ENCODE data around the gene PPP2R1A. TPM values are rescaled to one million over a fixed set of nuclear protein-coding genes. Genes with fewer than 3 reads are reported as not detected.
A peak's percentile ranks its signal among the peaks of the same experiment; 100 is the strongest.

Gene PPP2R1A
- total RNA-seq, 2 donors from 2014 or later, result 160 to 231 TPM

DNA sequence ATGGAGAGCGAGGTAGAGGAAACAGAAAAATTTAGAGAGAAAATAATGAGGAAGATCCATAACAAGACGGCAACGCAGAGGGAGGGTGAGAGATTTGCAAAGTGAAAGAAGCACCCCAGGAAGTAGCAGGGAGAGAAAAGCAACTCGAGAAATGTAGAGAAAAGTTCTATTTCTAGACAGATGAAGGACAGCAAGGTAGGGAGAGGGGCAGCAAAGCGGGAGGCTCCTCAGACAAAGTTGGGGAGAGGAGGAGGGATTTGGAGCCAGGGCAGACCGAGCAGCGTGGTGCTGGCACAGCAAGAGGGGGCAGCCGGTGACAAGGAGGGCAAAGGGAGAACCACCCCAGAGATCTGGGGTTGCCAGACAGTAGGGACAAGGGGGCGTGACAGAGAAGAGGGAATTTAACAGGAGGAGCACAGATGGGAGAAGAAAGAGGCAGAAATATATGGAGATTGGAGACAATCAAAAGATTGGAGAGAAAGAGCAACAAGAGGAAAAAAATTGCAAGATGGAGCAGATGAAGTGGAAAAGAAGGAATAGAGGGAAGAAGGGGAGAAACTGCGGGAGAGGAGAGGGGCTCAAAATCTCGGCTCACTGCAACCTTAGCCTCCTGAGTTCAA is 80.5 kb downstream of the PPP2R1A start:
- H3K36me3 Mint-ChIP-seq, result peaks cover 48 to 57% of the 10 kb centered on the region in 2 donors
- ATAC-seq (no peak), DNase-seq (ENCODE audit: low spot score in 2 of 2) (no peak)
- H3K9me3 Mint-ChIP-seq, result peaks cover 31 to 35% of the 10 kb centered on the region in 2 donors
- peak overlapping the region; percentile 97 for H3K27ac Mint-ChIP-seq

- ATAC-seq, result no peak
- Mint-ChIP-seq H3K9me3 (peaks cover 38% of the 10 kb centered on the region in 2 donors), H3K27ac (no peak overlapping the region), H3K36me3 (peaks cover 69 to 81% of the 10 kb centered on the region in 2 donors)
- no peak for DNase-seq (ENCODE audit: low spot score in 2 of 2)
Observed at GRCh38 chr19:52273301-52273700, 83.4 kb downstream of the PPP2R1A start.

DNA sequence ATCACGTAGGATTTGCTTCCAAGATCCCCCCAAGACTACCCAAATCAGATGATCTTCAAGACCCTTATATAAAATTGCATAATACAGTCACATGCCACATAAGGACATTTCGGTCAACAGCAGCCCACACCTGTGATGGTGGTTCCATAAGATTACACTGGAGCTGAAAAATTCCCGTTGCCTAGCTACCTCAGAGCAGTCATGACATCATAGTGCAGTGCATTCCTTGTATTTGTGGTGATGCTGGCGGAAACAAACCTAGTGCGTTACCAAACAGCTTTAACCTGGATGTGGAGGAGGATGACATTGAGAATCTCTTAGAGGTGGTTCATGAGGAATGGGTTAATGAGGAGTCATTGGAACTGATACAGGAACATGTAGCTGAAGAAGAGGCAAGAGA is 84.3 kb downstream of the PPP2R1A start:
- DNase-seq (ENCODE audit: low spot score in 2 of 2) (no peak), ATAC-seq (no peak)
- peaks cover 46 to 47% of the 10 kb centered on the region in 2 donors for H3K9me3 Mint-ChIP-seq
- peaks cover 78 to 90% of the 10 kb centered on the region in 2 donors for H3K36me3 Mint-ChIP-seq
- no peak overlapping the region for H3K27ac Mint-ChIP-seq

- DNase-seq (ENCODE audit: low spot score in 2 of 2) (no peak), ATAC-seq (no peak)
- Mint-ChIP-seq H3K36me3 (peaks cover 68 to 82% of the 10 kb centered on the region in 2 donors), H3K27ac (no peak overlapping the region), H3K9me3 (peaks cover 41 to 50% of the 10 kb centered on the region in 2 donors)
Observed at GRCh38 chr19:52275988-52276387, 86.1 kb downstream of the PPP2R1A start.

DNA sequence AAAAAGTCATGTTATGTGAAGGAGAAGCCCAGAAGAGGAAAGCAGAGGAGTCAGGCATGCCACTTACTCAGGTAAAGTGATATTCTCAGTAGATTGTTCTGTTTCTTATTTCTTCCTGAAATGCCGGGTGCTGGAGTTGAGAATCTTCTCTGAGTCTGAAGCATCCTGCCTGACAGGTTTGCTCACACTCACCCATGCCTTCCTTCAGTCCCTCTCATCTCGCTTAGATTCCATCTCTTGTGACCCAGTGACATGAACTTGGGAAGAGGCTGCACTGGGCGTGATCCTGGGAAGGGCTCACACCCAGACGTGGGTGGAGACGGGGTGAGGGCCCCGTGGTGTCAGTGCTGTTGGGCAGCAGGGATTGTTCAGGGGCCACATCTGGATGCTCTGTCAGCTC is 87.6 kb downstream of the PPP2R1A start:
- no peak for ATAC-seq
- peaks cover 37 to 43% of the 10 kb centered on the region in 2 donors for H3K9me3 Mint-ChIP-seq
- H3K36me3 Mint-ChIP-seq, result peaks cover 66 to 81% of the 10 kb centered on the region in 2 donors
- H3K27ac Mint-ChIP-seq, result no peak overlapping the region
- DNase-seq (ENCODE audit: low spot score in 2 of 2), result no peak

Other genes with a start within 250 kb of the PPP2R1A start
- 1 to 10 TPM; 8.7 to 9.5 TPM for gene ZNF350, start 203.2 kb upstream of the PPP2R1A start, total RNA-seq
- 10 to 100 TPM in 1 of 2 donors, 1 to 10 TPM in 1; 9.9 to 17.1 TPM for gene ZNF615, start 181.8 kb upstream of the PPP2R1A start, total RNA-seq
- 1 to 10 TPM; 7.6 to 9.0 TPM for gene ZNF614, start 161.7 kb upstream of the PPP2R1A start, total RNA-seq
- 10 to 100 TPM; 15.9 to 17.9 TPM for gene ZNF432, start 141.2 kb upstream of the PPP2R1A start, total RNA-seq
- 10 to 100 TPM; 23.5 TPM for gene ZNF841, start 94.3 kb upstream of the PPP2R1A start, total RNA-seq
- 10 to 100 TPM in 1 of 2 donors, 1 to 10 TPM in 1; 9.6 to 10.9 TPM for gene ZNF616, start 50.1 kb upstream of the PPP2R1A start, total RNA-seq
- gene ZNF836, start 18.4 kb upstream of the PPP2R1A start, total RNA-seq, result 10 to 100 TPM; 11.8 to 11.9 TPM
- gene ZNF766, start 79.5 kb downstream of the PPP2R1A start, total RNA-seq, result 10 to 100 TPM; 22.4 to 24.2 TPM
- 1 to 10 TPM; 2.0 to 9.9 TPM for gene ZNF480, start 107.1 kb downstream of the PPP2R1A start, total RNA-seq
- 1 to 10 TPM in 1 of 2 donors, under 1 TPM in 1; 0.58 to 1.1 TPM for gene ZNF610, start 146.2 kb downstream of the PPP2R1A start, total RNA-seq
- gene ZNF880, start 179.9 kb downstream of the PPP2R1A start, total RNA-seq, result 1 to 10 TPM; 8.5 to 9.6 TPM
- 1 to 10 TPM; 4.8 to 6.7 TPM for gene ZNF528, start 207.8 kb downstream of the PPP2R1A start, total RNA-seq
- gene ZNF534, start 239.1 kb downstream of the PPP2R1A start, total RNA-seq, result not detected